Fibroblast of gingiva (primary cell): ENCODE measurements around the gene TC2N.
"Not testable (repeated sequence)": the region's sequence is repeated elsewhere in the genome, so short reads cannot be mapped to it uniquely, and the experiment has no call there.

Source experiments
- DNase-seq: peaks from one replicate; pipeline ENCODE4 v3.0.0-alpha.2; 2011; ENCODE audit warnings: low read depth

Gene TC2N

GRCh38 chr14:91869556-91869955, 2.2 kb upstream of the TC2N start:
- DNase-seq: no peak

GRCh38 chr14:91866511-91867295, 633 bp downstream of the TC2N start:
- DNase-seq: no peak

GRCh38 chr14:91866061-91866460, 1.3 kb downstream of the TC2N start:
- DNase-seq: peak; percentile 40

GRCh38 chr14:91862417-91862816, 4.9 kb downstream of the TC2N start:
- DNase-seq: no peak

GRCh38 chr14:91861091-91861490, 6.2 kb downstream of the TC2N start:
- no peak for DNase-seq

- no peak for DNase-seq
Measured at GRCh38 chr14:91860238-91860637, 7.1 kb downstream of the TC2N start.

- peak; percentile 95 for DNase-seq
Measured at GRCh38 chr14:91858536-91859275, 8.6 kb downstream of the TC2N start.

GRCh38 chr14:91857614-91858013, 9.7 kb downstream of the TC2N start:
- no peak for DNase-seq

- DNase-seq: no peak
Measured at GRCh38 chr14:91854327-91854934, 12.9 kb downstream of the TC2N start.

GRCh38 chr14:91851563-91851962, 15.8 kb downstream of the TC2N start:
- no peak for DNase-seq

- no peak for DNase-seq
Measured at GRCh38 chr14:91848504-91849001, 18.8 kb downstream of the TC2N start.

- no peak for DNase-seq
Measured at GRCh38 chr14:91847693-91848092, 19.6 kb downstream of the TC2N start.

GRCh38 chr14:91845652-91846051, 21.7 kb downstream of the TC2N start:
- DNase-seq: no peak

- not testable (repeated sequence) for DNase-seq
Measured at GRCh38 chr14:91845056-91845455, 22.3 kb downstream of the TC2N start.

- DNase-seq: no peak
Measured at GRCh38 chr14:91844029-91844428, 23.3 kb downstream of the TC2N start.

- DNase-seq: no peak
Measured at GRCh38 chr14:91843437-91843836, 23.9 kb downstream of the TC2N start.

- DNase-seq: no peak
Measured at GRCh38 chr14:91841065-91841464, 26.3 kb downstream of the TC2N start.

GRCh38 chr14:91839749-91840148, 27.6 kb downstream of the TC2N start:
- DNase-seq: no peak

- DNase-seq: no peak
Measured at GRCh38 chr14:91837076-91837475, 30.3 kb downstream of the TC2N start.

- no peak for DNase-seq
Measured at GRCh38 chr14:91835920-91836843, 31.2 kb downstream of the TC2N start.

- DNase-seq: no peak
Measured at GRCh38 chr14:91835197-91835919, 32.0 kb downstream of the TC2N start.
